ENCODE measurements around the gene MRPL11.

MRPL11 gene

GRCh38 chr11:66438504-66439466, at the start of gene MRPL11:
Gene MRPL11 (minus strand): TSS chr11:66438848. CDS start chr11:66438754, 94 bp downstream.
- peak; percentile 92 for DNase-seq (ENCODE audit: low spot score)

- DNase-seq (ENCODE audit: low spot score), result no peak
Observed at GRCh38 chr11:66484806-66485380, 46.2 kb upstream of the MRPL11 start.

GRCh38 chr11:66480117-66480938, 41.7 kb upstream of the MRPL11 start, which contains the start of gene DPP3:
Gene DPP3 (plus strand): TSS chr11:66480434. CDS start chr11:66482201, 1,767 bp downstream.
- DNase-seq (ENCODE audit: low spot score), result peak; percentile 96

- DNase-seq (ENCODE audit: low spot score), result no peak
Observed at GRCh38 chr11:66479394-66480116, 40.9 kb upstream of the MRPL11 start.

- DNase-seq (ENCODE audit: low spot score), result peak; percentile 32
Observed at GRCh38 chr11:66478729-66479393, 40.2 kb upstream of the MRPL11 start.

DNA sequence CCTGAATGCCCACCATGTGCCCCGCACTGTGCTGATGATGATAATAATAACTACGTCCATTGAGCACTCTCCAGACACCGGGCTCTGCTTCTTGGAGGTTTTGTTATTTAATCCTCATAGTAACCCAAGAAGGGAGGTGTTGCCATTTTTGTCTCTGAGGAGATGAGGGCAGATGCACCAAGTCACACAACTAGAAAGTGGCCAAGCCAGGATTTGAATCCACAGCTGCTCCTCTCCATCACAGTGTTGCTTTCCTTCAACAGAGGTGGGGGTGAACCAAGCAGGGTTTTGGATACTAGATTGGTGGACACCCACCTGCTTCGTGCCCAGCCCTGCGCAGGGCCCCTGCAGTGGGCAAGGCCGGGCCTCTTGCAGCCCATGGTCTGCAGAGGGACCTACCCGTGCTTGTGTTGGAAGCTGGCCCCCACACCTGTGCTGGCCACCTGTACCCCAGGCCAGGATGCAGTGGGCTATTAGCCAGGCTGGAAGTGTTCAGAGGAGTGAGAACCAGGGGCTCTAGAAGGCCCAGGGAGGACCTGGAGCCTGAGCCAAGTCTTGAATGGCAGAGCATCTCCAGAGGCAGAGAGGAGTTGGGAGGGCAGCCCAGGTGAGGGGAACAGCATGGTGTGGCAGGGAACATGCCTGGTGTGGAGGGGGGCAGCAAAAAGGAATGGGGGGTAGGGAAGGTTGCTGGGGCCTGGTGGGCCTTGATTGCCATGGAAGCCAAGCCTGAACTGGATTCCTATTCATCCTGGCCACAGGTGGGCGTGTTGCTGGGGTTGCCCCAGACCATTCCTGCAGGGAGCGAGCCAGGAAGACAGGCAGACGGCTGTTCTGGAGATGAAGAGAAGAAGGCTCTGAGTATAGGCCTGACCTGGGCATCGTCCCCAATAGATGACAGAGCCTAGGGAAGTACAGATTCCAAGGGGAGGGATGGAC, 38.9 kb upstream of the MRPL11 start:
- DNase-seq (ENCODE audit: low spot score), result no peak

GRCh38 chr11:66476841-66477251, 38.2 kb upstream of the MRPL11 start:
- no peak for DNase-seq (ENCODE audit: low spot score)

- DNase-seq (ENCODE audit: low spot score), result no peak
Observed at GRCh38 chr11:66476173-66476840, 37.7 kb upstream of the MRPL11 start.

DNA sequence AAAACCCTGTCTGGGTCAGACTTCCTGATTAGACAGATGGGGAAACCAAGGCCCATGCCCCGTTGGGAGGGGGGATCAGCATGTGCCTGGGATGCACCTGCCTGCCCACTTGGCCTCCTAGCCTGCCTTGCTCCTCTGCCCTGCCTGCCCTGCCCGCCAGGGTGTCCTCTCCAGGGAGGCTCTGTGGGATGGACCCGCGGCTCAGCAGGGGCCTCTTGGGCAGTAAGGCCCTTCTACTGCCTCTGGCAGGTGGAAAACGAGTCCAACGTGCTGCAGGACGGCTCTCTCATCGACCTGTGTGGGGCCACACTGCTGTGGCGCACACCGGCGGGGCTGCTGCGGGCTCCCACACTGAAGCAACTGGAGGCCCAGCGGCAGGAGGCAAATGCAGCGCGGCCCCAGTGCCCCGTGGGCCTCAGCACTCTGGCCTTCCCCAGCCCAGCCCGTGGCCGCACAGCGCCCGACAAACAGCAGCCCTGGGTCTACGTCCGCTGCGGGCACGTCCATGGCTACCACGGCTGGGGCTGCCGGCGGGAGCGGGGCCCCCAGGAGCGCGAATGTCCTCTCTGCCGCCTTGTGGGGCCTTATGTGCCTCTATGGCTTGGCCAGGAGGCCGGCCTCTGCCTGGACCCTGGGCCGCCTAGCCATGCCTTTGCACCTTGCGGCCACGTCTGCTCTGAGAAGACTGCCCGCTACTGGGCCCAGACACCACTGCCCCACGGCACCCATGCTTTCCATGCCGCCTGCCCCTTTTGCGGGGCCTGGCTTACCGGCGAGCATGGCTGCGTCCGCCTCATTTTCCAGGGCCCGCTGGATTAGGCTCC, 36.9 kb upstream of the MRPL11 start:
- no peak for DNase-seq (ENCODE audit: low spot score)

GRCh38 chr11:66473608-66474515, 35.2 kb upstream of the MRPL11 start:
- no peak for DNase-seq (ENCODE audit: low spot score)

- DNase-seq (ENCODE audit: low spot score), result no peak
Observed at GRCh38 chr11:66473167-66473566, 34.5 kb upstream of the MRPL11 start.

DNA sequence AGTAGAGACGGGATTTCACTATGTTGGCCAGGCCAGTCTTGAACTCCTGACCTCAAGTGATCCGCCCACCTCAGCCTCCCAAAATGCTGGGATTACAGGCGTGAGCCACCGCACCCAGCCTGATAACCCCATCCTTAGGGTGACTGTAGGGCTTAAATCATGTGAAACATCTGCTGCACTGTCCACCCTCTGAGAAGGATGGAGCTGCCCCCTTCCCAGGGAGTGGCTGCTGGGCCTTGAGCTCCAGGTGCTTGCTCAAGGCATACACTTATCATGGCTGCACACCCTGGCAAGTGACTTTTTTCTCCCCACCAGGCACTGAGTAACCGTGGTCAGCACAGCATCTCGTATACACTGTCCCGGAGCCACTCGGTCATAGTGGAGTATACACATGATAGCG, 33.4 kb upstream of the MRPL11 start:
- DNase-seq (ENCODE audit: low spot score), result no peak

DNA sequence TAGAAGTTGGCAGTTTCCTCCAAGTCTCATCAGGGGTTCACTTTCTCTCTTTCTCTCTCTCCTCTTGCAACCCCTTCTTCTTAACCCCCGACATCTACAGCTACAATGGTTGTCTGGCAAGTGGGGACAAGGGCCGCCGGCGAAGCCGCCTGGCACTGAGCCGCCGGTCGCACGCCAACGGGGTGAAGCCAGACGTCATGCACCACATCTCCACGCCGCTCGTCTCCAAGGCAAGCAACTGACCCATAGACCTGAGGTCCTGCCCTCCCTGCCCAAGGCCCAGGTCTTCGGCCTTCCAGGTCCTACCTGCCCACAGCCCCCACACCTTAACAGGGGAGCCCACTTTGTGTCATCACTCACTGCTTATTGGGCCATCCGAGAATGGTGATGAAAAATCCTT, 32.5 kb upstream of the MRPL11 start:
- DNase-seq (ENCODE audit: low spot score), result no peak

GRCh38 chr11:66470015-66470414, 31.4 kb upstream of the MRPL11 start:
- no peak for DNase-seq (ENCODE audit: low spot score)

DNA sequence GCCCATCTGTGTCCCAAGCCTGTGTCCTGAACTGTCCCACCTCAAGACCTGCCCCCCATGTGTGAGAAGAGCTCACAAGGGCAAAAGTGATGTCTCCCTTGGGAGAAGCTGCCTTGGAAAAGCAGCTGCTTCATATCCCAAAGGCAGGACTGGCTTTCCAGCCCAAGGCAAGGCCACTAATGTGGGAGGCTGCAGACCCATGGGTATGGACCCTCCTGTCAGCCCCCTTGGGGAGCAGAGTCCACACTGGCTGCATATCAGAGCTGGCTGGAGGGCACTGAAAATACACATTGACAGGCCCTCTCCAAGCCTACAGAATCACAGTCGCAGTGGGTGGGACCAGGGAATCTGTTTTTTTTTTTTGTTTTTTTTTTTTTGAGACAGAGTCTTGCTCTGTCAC, 30.8 kb upstream of the MRPL11 start:
- no peak for DNase-seq (ENCODE audit: low spot score)

- DNase-seq (ENCODE audit: low spot score), result no peak
Observed at GRCh38 chr11:66468691-66469090, 30.0 kb upstream of the MRPL11 start.

GRCh38 chr11:66467756-66468155, 29.1 kb upstream of the MRPL11 start:
- DNase-seq (ENCODE audit: low spot score), result peak; percentile 13

All from CD4-positive, alpha-beta T cell treated with Interleukin-2 at 100 ng/mL for 4 hours (primary cell).